Activated CD4-positive, alpha-beta T cell treated with anti-CD3 and anti-CD28 coated beads, Interleukin-2, amount 10 ng/mL, durations not matched to agents 7 days and 5 days (primary cell): ENCODE data around the gene ZNF670. TPM values are rescaled to one million over a fixed set of nuclear protein-coding genes. Genes with fewer than 3 reads are reported as not detected.

ENCODE experiments used
- CTCF ChIA-PET: fragments of 350-600 bp; sonication (Branson Sonifier 250); formaldehyde crosslinking; loops from one replicate; lab custom pipeline; 2021; ENCODE audit warnings: antibody characterized with exemption; lab: Charles Lee
- POLR2A ChIA-PET: fragments of 350-600 bp; sonication (Branson Sonifier 250); formaldehyde crosslinking; loops from one replicate; lab custom pipeline; 2021; ENCODE audit warnings: antibody characterized with exemption; lab: Charles Lee
- DNase-seq: peaks from one replicate; pipeline ENCODE4 v3.0.0-alpha.2; 2020
- H3K27ac Mint-ChIP-seq: one replicate; pipeline ENCODE4 v1.8.0; 2021; ENCODE audit warnings: mild to moderate bottlenecking, moderate library complexity, mixed read lengths
- H3K27me3 Mint-ChIP-seq: one replicate; pipeline ENCODE4 v1.8.0; 2021; ENCODE audit warnings: mixed read lengths
- H3K36me3 Mint-ChIP-seq: one replicate; pipeline ENCODE4 v1.8.0; 2021; ENCODE audit warnings: low read depth, mixed read lengths
- H3K4me1 Mint-ChIP-seq: one replicate; pipeline ENCODE4 v1.8.0; 2021; ENCODE audit warnings: mixed read lengths
- H3K4me3 Mint-ChIP-seq: one replicate; pipeline ENCODE4 v1.8.0; 2021; ENCODE audit warnings: mild to moderate bottlenecking, moderate library complexity, mixed read lengths
- H3K9me3 Mint-ChIP-seq: one replicate; pipeline ENCODE4 v1.8.0; 2021; ENCODE audit warnings: mixed read lengths
- total RNA-seq, 2 experiments: library from RNA; stranded (reverse); gene quantifications; one replicate each; pipeline ENCODE4 v1.2.3, GENCODE V29; 2021

The ZNF670 gene
- total RNA-seq, 2 experiments from 2014 or later: 1.1 to 1.2 TPM

DNA sequence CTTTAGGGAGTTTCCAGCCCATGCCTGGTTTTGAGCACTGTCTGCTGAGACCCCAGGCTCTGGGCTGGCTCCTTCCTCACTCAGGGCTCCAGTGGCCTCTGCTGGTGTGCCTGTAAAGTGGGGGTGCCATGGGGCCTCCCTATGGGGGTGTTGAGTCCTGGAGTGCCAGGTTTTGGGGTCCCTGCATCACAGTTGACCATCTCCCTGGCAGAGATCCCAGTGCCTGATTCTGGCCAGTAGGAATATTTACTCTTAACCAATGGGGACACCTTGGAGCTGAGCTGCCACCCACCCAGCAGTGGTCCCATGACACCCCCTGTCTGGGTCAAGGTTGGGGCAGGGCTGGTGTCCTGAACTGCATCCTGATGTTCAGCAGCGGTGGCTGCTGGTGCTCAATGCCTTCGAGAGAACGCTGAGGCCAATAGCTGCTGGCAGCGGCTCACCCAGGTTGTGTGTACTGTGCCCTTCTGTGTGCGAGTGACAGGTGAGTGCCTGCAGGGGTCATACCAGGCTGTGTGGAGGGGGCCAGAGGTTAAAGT is 35.2 kb upstream of the ZNF670 start:
- ChIA-PET POLR2A (no interaction called here), CTCF (no interaction called here)
- H3K27ac Mint-ChIP-seq: no peak overlapping the region

DNA sequence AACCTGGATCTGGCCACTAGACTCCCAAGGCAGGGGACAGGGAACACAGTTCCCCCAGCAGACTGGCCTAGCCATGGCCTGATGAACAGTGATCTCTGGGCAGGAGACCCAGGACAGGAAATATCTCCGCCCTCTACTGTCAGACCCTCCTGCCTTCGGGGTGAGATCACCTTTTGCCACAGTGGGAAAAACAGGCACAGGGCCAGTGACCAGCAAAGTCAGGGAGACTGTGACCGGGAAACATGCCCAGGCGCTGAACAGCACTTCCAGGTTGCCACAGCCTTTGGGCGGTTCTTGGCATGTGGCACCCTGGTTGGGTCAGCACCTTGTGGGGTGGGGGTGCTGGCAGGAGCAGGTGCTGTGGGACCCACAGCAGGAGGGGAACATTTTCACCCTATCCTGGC is 34.5 kb upstream of the ZNF670 start:
- Mint-ChIP-seq H3K4me3 (no peak overlapping the region), H3K27me3 (peaks cover 40% of the 10 kb centered on the region), H3K36me3 (peaks cover 11% of the 10 kb centered on the region), H3K27ac (no peak overlapping the region), H3K4me1 (peaks cover 6% of the 10 kb centered on the region), H3K9me3 (peaks cover 11% of the 10 kb centered on the region)
- ChIA-PET POLR2A (no interaction called here), CTCF (no interaction called here)
- DNase-seq: no peak

More for the DNA sequence above, 35.2 kb upstream of the ZNF670 start:
- DNase-seq: no peak
- peaks cover 5% of the 10 kb centered on the region for H3K9me3 Mint-ChIP-seq
- H3K4me1 Mint-ChIP-seq: peaks cover 6% of the 10 kb centered on the region
- H3K36me3 Mint-ChIP-seq: peaks cover 9% of the 10 kb centered on the region
- peaks cover 33% of the 10 kb centered on the region for H3K27me3 Mint-ChIP-seq
- no peak overlapping the region for H3K4me3 Mint-ChIP-seq

DNA sequence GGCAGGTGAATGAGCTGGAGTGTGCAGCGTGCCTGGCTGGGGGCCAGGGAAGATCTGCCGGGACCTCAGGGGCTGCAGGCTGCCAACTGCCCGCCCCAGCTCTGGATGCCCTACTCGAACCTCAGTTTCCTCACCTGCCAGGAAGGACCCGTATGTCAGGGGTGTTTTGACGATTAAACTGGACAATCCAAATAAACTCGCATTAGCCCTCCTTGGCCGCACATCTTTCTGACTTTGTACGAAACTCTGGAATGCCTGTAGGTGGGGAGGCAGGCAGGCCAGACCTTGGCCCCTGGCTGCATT is 33.8 kb upstream of the ZNF670 start:
- no peak for DNase-seq
- Mint-ChIP-seq H3K27ac (no peak overlapping the region), H3K4me3 (peak overlapping the region; percentile 22), H3K36me3 (peaks cover 12% of the 10 kb centered on the region), H3K4me1 (peaks cover 6% of the 10 kb centered on the region), H3K27me3 (peaks cover 45% of the 10 kb centered on the region), H3K9me3 (peaks cover 14% of the 10 kb centered on the region)
- ChIA-PET CTCF (no interaction called here), POLR2A (no interaction called here)

DNA sequence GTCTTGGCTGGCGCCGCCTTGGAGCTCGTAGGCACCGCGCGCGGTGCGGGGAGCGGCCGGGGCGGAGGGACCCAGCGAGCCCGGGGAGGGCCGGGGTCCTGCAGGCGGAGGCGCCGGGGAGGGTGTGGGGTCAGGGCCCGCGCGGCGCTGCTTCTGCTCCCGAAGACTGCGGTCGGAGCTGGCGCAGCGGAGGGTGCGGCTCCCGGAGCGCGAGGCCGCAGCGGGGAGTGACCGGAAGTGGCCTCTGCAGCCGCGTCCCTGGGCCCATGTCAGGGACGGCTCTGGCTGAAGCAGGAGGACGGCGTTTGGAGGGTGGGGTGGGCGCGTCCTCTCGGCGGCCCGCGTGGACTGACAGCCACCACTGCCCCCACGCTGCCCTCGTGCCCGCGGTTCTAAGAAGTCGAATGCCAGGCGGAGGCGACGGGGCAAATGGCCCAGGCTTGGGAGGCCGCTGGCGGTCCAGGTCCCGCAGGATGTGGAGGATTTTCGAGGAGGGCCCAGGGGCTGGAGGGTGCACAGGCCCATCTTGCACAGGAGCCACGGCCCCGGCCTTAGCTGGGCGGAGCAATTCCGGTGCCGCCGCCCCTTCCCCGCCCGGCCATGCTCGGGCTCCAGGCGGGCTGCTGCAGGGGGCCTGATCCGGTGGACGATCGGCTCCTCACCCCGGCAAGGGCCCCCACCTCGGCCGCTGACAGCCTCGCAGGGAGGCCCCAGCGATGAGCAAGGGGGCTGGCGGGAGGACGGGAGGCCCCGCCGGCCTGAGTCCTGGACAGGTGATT is 33.3 kb upstream of the ZNF670 start:
- no peak for DNase-seq
- Mint-ChIP-seq H3K9me3 (peaks cover 16% of the 10 kb centered on the region), H3K36me3 (peaks cover 12% of the 10 kb centered on the region), H3K4me3 (no peak overlapping the region), H3K27me3 (peaks cover 47% of the 10 kb centered on the region), H3K4me1 (peaks cover 6% of the 10 kb centered on the region), H3K27ac (no peak overlapping the region)
- ChIA-PET CTCF (no interaction called here), POLR2A (no interaction called here)

DNA sequence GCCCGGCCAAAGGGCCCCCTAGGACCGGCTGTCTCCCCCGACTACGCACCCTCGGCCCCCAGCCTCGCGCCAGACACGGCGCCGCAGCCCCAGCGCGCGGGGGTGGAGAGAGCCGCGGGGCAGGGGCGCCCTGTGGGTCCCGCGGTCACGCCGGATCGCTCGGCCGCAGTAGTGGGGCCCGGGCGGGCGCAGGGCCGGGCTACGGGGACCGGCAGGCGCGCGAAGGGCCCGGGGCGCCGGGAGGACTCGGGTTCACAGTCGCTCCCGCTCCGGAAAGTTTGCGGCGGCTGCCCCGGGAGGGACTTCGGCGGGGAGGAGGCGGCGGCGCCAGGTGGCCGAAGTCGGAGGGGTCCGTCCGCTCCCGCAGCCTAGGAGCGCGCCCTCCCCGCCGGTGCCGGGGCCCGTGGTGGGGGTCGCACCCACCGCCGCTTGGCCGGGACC is 32.7 kb upstream of the ZNF670 start:
- DNase-seq: no peak
- H3K9me3 Mint-ChIP-seq: peaks cover 18% of the 10 kb centered on the region
- ChIA-PET CTCF (no interaction called here), POLR2A (no interaction called here)
- H3K36me3 Mint-ChIP-seq: peaks cover 12% of the 10 kb centered on the region
- peaks cover 6% of the 10 kb centered on the region for H3K4me1 Mint-ChIP-seq
- H3K27me3 Mint-ChIP-seq: peaks cover 47% of the 10 kb centered on the region
- peak overlapping the region; percentile 63 for H3K4me3 Mint-ChIP-seq
- H3K27ac Mint-ChIP-seq: no peak overlapping the region

DNA sequence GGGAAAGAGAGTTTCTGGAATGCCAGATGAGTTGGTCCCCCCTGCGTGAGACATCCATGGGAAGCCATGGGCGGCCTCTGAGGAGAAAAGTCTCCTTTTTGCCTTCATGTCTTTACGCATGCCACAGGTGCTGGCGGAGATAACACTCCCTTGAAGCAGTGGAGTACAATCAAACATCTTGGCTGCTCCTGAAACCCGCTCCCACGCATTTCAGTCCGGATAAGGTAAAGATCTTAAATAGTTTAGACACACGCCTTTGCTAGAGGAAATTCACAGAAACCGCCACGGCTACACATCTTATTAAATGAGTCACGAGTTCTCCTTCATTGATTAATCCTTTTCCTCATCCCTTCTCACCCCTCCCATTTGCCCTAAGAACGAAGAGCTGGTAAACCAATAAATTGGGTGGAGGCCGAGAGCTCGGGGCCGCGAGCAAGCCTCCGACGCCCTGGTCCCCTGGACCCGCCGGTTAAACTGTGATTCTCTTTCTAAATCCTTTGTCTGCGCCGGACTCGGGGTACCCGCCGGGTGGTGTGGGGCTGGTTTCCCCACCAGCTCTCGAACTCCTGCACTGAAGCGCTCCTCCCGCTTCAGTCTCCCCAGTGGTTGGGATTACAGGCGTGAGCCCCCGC is 32.1 kb upstream of the ZNF670 start:
- DNase-seq: no peak
- Mint-ChIP-seq H3K27me3 (peaks cover 47% of the 10 kb centered on the region), H3K27ac (no peak overlapping the region), H3K9me3 (peaks cover 20% of the 10 kb centered on the region), H3K36me3 (peaks cover 12% of the 10 kb centered on the region), H3K4me3 (peak overlapping the region; percentile 63), H3K4me1 (peaks cover 6% of the 10 kb centered on the region)
- POLR2A ChIA-PET: no interaction called here
- CTCF ChIA-PET: no interaction called here

DNA sequence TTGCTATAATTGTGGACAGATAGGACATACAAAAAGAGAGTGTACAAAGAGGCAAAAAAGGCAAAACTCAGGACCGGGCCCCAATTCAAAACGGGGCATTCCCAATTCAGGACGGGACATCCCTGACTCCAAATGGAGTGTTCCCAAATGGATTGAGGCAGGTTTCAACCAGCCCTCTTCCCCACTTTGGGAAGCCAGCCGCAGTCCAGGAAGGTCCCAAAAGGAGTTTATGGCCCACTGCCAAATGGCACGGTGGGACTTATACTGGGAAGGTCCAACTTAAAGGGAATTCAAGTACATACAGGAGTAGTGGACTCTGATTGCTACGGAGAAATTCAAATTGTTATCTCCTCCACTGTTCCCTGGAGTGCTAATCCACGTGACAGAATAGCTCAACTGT is 29.1 kb upstream of the ZNF670 start:
- peaks cover 26% of the 10 kb centered on the region for H3K4me1 Mint-ChIP-seq
- H3K4me3 Mint-ChIP-seq: no peak overlapping the region
- no peak overlapping the region for H3K27ac Mint-ChIP-seq
- H3K9me3 Mint-ChIP-seq: peaks cover 30% of the 10 kb centered on the region
- ChIA-PET POLR2A (no interaction called here), CTCF (no interaction called here)
- H3K36me3 Mint-ChIP-seq: peaks cover 24% of the 10 kb centered on the region
- H3K27me3 Mint-ChIP-seq: peaks cover 38% of the 10 kb centered on the region
- no peak for DNase-seq

DNA sequence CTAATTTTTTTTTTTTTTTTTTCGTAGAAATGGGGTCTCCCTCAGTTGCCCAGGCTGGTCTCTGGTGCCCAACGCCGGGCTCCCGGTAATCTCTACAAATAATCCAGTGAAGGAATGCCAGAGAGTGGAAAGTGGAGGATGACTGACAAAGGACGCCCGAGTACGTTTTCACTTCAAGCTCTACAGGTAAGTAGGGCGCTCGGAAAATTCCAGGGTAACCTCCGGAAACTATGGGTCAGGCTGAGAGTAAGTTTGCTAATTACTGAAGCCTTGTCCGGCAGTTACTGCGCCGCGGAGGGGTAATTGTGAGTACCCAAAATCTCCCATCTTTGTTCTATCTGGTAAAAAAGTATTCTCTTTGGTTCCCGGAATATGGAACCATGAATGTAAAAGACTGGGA is 27.4 kb upstream of the ZNF670 start:
- CTCF ChIA-PET: no interaction called here
- no peak overlapping the region for H3K4me3 Mint-ChIP-seq
- POLR2A ChIA-PET: no interaction called here

DNA sequence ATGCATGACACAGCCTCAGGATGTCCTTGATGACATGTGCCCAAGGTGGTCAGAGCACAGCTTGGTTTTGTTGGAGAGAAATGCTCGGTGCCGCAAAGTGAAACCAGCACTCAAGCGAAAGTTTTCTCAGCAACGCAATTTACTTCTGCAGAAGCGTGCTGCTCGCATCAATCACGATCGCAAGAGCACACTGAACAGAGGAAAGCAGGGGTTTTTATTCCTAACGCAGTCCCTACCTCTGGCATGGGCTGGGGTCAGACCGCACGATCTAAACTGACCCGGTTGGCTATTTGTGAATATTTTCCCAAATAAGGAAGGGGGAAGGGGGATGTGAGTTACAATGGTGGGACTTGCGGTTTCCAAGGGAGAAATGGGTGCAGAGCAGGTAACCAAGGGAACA is 26.4 kb upstream of the ZNF670 start:
- CTCF ChIA-PET: interaction anchor here (0.6 kb wide), 1 partner anchor 20 kb away, joined by 3 read pairs; no protein-coding TSS in a partner anchor
- DNase-seq: no peak
- H3K9me3 Mint-ChIP-seq: peaks cover 48% of the 10 kb centered on the region
- H3K27ac Mint-ChIP-seq: no peak overlapping the region
- H3K4me3 Mint-ChIP-seq: peak overlapping the region; percentile 86
- peaks cover 20% of the 10 kb centered on the region for H3K4me1 Mint-ChIP-seq
- H3K36me3 Mint-ChIP-seq: peaks cover 47% of the 10 kb centered on the region
- peaks cover 24% of the 10 kb centered on the region for H3K27me3 Mint-ChIP-seq
- POLR2A ChIA-PET: no interaction called here

More for the DNA sequence above, 27.4 kb upstream of the ZNF670 start:
- H3K4me1 Mint-ChIP-seq: peaks cover 26% of the 10 kb centered on the region
- H3K36me3 Mint-ChIP-seq: peaks cover 41% of the 10 kb centered on the region
- peaks cover 43% of the 10 kb centered on the region for H3K9me3 Mint-ChIP-seq
- H3K27ac Mint-ChIP-seq: no peak overlapping the region
- no peak for DNase-seq
- H3K27me3 Mint-ChIP-seq: peaks cover 32% of the 10 kb centered on the region

DNA sequence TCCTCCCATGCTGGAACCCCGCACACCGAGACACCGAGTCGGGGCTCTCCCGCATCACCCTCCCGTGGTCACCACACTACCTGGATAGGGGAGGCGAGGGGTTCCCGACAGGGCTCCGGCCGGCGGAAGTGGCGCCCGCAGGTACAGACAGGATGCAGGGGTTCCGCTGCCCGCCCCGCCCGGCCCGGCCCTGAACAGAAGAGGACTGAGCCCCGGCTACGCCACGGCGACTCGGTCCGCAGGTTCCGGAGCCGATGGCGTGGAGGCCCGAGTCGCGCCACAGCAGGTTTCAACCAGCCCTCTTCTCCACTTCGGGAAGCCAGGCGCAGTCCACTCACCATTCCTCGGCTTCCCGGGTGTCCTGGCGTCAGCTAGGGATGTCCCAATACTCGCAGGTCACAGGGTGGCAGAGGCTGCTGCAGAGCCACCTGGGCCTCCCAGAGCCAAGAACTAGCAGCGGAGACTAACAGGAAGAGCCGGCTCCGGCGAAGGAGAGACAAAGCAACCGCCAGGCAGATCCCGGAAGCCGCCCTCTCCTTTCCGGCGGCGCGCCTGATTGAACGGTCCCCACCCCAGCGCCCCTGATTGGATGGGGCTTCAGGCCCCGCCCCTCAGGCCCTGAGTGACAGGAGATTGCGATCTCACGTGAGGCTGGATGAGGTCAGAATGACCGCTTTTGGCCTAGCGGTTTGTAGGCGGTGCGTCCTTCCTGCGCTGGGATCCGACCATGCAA is 25.4 kb upstream of the ZNF670 start, which contains the start of gene ZNF669:
Gene ZNF669 (minus strand): TSS at position 498 of the 733 bp plus-strand sequence. CDS start 157 bp downstream, at position 341.
- peaks cover 16% of the 10 kb centered on the region for H3K27me3 Mint-ChIP-seq
- peaks cover 20% of the 10 kb centered on the region for H3K4me1 Mint-ChIP-seq
- peaks cover 56% of the 10 kb centered on the region for H3K36me3 Mint-ChIP-seq
- peak; percentile 94 for DNase-seq
- peak within 1 kb of the TSS; percentile 86 for H3K4me3 Mint-ChIP-seq
- CTCF ChIA-PET: interaction anchor here (0.6 kb wide), 1 partner anchor 215 kb away, joined by 3 read pairs; no protein-coding TSS in a partner anchor
- POLR2A ChIA-PET: no interaction called here
- H3K9me3 Mint-ChIP-seq: peaks cover 48% of the 10 kb centered on the region
- peak within 1 kb of the TSS; percentile 93 for H3K27ac Mint-ChIP-seq

DNA sequence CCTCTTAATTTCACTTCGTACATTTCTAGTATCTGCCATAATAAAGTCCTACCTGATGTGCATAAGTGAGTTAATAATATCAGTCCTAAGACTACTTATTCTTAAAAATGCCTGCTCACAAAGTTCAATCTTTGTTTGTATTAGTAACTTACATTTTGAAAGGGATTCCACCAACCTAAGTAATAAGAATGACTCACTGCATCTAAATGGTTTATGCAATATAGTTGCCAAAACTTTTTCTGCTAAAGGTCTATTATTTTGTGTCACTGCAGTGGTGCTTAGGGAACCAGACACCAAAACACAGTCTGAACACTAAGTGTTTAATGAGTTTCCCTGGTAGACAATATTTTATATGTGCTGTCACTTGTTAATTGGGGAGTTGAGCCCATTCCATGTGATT is 23.8 kb upstream of the ZNF670 start:
- Mint-ChIP-seq H3K4me1 (peaks cover 20% of the 10 kb centered on the region), H3K9me3 (peaks cover 48% of the 10 kb centered on the region), H3K4me3 (no peak overlapping the region), H3K27ac (no peak overlapping the region), H3K36me3 (peaks cover 66% of the 10 kb centered on the region), H3K27me3 (peaks cover 2% of the 10 kb centered on the region)
- ChIA-PET CTCF (no interaction called here), POLR2A (no interaction called here)
- DNase-seq: no peak

DNA sequence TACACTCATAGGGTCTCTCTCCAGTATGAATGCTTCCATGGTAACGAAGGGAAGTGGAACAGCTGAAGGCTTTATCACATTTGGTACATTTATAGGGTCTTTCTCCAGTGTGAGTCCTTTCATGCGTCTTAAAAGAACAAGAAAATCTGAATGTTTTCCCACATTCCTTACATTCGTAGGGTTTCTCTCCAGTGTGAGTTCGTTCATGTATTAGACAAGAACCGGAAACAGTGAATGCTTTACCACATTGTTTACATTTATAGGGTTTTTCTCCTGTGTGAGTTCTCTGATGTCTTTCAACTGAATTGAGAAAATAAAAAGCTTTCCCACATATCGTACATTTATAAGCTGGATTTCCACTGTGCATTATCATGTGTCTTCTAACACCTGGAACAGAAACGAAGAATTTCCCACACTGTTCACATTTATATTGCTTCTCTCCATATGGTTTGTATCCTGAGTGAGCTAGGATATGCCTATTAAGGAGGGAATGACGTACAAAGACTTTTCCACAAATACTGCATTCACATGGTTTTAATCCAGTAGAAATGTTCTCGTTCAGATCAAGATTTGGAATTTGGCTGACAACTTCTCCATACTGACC is 22.2 kb upstream of the ZNF670 start:
- POLR2A ChIA-PET: no interaction called here
- DNase-seq: no peak
- Mint-ChIP-seq H3K27ac (no peak overlapping the region), H3K36me3 (peaks cover 78% of the 10 kb centered on the region), H3K27me3 (no peaks in the 10 kb centered on the region), H3K9me3 (peaks cover 59% of the 10 kb centered on the region), H3K4me3 (no peak overlapping the region), H3K4me1 (peaks cover 20% of the 10 kb centered on the region)
- CTCF ChIA-PET: no interaction called here
